Ammon's horn (tissue), 1 donor: ENCODE data around the gene ARHGAP6.
"Not testable (repeated sequence)": the region's sequence is repeated elsewhere in the genome, so short reads cannot be mapped to it uniquely, and the experiment has no call there.

Source experiments
- DNase-seq: peaks from one replicate; pipeline ENCODE4 v3.0.0-alpha.2; 2016; ENCODE audit warnings: low spot score

The ARHGAP6 gene

DNA sequence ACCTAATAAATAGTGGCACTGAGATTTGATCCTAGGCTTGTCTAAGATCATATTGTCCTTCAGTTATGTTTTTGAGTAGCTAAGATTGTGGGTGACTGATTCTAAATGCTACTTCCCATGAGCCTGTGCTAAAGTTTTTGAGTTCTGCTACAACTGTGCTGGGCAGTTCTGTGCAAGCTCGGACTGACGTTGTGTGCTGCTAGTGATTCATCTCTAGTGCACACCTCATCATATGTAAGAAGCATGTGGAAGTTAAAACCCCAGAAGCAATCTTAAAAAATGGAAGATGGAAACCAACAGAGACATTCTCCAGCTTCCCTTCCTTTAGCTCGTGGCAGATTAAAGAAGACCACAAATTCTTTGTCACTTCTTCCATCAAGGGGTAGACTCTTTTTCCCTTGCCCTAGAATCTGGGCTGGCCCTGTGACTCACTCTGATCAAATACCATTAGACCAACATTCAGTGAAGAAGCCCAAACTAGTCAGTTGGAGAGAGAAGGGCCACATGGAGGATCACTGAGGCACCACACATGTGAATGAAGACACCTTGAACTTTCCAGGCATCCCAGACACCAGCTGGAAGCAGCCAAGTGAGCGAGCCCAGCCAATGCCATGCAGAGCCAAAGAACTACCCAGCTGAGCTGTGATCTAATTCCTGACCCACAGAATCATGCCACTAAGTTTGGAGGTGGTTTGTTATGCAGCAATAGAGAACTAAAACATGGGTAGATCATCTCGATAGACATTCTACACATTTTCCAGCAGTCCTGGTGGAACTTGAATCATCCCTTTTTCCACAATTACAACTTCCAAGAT lies 16.8 kb downstream of the ARHGAP6 start:
- no peak for DNase-seq

DNA sequence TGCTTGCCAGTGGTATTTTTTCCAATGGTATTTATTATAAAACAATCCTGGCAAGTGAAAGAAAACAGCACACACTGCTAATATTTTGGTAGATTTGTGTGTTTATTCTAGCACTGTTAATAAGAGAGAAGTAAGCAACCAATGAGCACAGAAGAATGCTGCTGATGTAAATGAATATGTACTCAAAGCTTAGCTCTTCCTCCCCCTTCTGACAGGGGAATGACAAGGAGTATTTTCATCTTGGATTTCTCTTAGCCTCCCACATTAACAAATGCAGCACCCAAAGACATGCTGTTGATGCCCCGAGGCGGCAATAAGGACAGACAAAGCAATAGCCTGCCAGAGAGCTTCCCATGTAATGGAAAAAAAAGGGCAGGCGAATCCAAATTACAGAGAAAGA lies 18.6 kb downstream of the ARHGAP6 start:
- no peak for DNase-seq

DNA sequence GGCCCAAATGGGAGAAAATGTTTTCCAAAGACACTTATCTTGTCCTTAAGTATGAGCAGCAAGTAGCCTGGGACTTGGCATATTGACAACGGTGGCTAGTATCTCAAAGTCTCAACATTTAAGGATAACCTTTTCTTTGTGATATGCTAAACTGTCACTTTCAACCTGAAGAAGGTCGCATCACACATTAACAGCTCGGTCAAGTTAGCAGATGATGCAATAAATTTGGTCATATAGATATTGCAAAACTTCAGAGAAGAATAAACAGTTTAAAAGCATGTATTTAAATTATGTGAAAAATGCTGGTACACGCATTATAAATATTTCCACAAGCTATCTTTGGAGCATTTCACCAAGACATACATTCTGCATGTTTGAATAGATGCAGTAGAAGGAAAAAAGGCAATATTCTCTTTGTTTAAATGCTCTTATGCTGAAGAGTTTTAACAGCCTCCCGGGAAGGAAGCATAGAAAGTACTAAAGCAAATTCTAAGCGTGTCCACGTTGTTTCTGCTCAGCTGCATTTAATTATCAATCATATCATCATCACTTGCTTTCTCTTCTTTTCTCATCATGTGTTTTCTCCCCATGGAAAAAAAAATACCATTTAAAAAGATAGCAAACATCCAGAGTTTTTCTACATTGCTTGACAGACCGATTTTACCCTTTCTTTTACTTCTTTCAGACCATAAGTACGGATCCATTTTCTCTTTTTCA lies 24.2 kb downstream of the ARHGAP6 start:
- DNase-seq = no peak

DNA sequence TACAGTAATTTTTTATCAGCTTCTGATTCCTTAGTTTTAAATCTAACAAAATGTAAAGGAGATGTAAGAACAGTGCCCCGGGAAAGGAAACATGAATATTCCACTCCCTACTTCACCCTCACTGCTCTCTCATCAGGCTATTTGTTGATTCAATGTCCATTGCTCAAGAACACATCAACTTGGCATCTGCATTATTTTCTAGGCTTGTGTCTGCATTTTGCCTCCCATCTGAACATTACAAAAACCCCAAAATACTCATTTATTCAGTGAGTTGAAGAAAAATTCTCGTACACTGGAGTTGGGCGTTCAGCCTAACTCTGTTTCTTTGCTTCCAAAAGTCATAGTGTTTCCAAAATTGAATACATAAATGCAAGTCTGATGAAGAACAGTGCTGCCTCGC lies 25.6 kb downstream of the ARHGAP6 start:
- no peak for DNase-seq

DNA sequence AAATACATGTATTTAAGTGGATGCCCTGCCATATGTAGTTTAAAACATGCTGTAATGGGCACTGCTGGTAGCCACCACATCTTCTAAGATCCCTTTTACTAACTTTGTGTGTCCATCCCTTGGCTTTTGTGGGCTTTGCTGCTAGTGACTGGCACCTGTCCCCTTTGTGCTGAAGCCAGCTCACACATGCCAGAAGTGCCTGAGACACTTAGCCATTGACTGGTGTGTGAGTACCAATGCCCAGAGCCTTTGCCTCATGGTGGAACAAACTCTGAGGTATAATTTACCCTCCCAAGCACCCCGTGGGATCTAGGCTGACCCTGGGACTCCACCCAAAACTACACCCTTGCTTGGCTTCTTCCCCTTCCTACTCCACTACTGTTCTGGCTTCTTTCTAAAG lies 33.0 kb downstream of the ARHGAP6 start:
- DNase-seq = no peak

DNA sequence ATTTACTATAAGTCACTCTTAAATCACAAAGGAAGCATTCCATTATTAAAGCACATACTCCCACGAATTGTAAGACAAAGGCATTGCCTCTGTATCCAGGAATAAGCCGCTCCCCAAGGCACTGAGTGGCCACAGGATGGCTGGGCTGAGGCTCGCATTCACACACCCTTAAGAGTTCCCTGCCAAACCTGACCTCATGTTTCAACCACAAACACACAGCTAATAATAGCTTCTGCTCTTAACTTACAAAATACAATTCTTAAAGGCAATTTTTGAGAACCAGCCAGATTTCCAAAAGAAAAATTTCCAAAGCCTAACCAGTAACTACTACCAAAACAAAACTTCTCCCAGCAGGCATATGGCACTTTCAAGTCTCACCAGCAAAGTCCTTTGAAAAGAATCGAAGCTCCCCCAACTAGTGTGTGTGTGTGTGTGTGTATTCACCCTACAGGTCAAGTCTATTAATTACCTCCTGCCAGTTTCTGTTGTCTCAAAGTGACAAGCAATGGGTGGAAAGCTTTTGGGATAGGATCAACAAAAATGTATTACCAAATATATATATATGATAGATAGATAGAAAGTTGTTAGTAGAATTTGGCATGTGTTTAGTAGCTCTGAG lies 36.0 kb downstream of the ARHGAP6 start:
- DNase-seq = no peak

DNA sequence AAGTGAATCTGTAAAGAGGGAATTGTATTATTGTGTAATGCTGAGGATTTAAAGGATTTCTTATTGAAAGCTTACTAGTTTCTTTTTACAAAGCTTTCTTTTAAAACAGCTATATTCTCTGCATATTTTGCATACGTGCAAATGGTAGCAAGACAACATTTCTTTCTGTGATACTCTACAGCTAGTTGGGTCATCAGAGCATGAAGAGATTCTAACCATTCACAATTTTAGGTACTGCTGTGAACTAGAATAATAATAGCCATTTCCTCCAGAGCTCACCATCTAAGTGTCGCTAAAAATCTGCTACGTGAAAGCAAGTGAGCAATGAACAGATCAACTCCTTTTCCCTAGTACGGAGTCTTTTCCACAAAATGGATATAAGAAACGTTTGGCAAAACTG lies 37.3 kb downstream of the ARHGAP6 start:
- DNase-seq = no peak

DNA sequence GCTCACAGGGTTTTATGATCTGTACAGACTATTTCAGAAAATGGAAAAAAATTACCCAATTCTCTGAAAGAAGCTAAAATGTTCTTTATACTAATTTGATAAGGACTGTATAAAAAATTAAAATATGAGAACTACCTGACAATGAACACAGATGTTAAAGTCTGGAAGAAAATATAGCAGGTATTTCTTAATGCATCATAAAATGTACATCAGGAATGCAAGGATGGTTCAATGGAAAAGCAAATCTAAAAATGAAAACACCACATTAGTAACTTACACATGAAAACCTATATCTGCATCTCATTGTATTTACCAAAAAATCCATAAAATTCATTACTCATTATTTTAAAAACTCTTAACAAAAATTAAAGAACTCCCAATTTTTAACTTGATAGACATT lies 39.4 kb downstream of the ARHGAP6 start:
- DNase-seq = no peak

DNA sequence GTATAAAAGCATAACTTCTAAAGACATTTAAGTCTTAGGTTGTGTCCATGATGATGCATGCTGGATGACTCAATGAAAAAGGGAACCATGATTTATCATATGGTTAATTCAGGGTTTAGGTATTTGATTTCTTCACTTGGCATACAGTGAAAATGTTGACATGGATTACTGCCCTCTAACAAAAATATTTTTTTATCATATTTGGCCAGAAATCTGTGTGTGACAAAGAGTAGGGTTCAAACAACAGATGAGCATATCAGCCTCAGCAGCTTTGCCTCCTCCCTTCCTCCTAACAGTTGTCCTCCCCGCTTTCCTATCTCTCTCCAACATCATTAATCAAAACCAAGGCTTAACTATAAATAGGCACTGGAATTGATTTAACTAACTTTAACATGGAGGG lies 46.3 kb downstream of the ARHGAP6 start:
- no peak for DNase-seq

DNA sequence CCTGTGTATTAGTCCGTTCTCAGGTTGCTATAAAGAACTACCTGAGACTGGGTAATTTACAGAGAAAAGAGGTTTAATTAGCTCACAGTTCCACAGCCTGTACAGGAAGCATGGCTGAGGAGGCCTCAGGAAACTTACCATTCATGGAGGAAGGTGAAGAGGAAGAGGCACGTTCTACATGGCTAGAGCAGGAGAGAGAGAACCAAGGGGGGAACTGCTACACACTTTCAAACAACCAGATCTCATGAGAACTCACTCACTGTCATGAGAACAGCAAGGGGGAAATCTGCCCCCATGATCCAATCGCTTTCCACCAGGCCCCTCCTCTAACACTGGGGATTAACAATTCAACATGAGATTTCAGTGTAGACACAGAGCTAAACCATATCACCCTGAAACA lies 51.5 kb downstream of the ARHGAP6 start:
- DNase-seq = not testable (repeated sequence)

DNA sequence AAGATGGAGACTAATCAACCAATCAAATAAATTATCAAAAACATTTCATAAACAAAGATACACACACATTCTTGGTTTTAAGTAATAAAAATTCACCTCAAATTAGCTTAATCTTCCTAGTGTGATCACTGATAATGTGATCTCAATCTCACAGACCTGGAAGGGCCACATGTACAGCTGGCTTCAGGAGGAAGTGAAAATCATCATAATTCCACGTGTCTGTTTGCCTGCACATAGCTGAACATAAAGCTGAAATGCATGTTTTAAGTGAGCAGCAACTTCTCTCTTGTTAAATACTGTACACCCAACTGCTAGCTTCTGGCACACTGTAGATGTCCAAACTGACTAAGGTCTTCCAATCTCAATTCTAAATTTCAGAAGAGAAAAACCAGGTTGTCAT lies 53.8 kb downstream of the ARHGAP6 start:
- no peak for DNase-seq

DNA sequence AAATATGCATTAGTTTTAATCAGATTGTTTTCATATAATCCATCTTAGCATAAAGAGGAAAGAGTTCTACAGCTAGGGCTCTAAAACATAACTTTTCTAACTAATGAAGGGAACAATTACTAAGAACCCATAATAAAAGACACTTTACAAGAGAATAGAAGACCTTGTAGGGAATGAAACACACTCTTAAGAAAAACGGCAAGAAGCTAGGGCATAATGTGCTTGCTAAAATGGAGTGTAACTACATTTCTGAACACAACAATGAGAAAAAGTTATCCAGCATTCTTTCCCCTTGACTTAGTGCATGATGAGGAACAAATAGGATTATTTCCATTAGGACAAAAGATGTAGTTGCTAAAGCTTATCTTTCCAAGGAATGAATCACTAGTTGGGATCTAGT lies 54.6 kb downstream of the ARHGAP6 start:
- DNase-seq = no peak

DNA sequence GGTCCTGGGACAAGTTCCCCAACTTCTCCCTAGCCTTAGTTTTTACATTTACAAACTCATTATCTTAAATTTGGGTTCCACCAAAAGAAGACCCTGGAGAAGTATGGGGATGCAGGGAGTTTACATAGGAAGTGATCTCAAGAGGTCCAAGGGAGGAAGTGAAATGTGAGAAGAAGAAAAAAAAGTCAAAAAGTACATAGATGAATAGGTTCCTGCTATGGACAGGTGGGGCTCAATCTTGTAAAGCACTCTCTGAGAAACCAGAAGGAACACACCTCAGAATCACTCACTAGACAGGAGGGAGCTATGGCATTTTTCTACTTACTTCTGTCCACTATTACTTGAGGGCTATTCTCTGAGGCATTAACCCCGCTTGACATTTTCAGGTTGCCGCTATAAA lies 56.6 kb downstream of the ARHGAP6 start:
- DNase-seq = no peak

DNA sequence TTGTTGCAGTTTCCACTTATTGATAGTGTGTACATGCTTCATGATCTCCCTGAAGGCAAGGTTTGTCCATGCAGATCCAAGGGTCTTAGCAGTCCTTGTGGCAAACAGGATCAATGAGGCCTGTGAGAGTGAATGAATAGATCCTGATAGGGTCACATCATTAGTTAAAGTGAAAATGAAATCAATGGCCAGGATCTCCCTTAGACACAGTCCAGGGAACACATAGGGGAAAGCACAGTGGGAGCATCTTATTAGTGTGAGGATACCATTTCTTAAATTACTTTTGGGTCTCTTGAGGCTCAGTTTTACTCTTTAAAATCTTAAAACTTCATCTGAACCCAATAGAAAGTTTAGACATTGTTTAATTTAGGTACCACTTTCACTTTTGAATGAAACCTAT lies 59.3 kb downstream of the ARHGAP6 start:
- DNase-seq = no peak

DNA sequence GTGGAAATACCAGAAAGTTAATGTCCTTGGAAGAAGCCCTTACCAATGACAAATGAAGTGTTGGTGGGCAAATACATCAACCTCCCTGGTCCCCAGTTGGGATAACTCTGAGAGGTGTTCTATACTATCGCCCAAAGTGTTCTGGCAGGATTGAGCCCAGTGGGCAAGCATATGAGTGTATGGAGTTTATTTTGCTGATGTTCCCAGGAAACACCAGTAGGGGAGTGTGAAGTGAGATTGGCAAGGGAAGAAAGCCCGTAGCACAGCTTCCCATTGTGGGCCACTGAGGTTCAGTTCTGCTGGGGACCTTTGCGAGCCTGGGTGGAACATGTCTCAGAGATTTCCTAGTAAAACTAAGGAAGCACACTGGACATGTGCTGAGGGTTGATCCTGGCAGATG lies 65.1 kb downstream of the ARHGAP6 start:
- DNase-seq = no peak

DNA sequence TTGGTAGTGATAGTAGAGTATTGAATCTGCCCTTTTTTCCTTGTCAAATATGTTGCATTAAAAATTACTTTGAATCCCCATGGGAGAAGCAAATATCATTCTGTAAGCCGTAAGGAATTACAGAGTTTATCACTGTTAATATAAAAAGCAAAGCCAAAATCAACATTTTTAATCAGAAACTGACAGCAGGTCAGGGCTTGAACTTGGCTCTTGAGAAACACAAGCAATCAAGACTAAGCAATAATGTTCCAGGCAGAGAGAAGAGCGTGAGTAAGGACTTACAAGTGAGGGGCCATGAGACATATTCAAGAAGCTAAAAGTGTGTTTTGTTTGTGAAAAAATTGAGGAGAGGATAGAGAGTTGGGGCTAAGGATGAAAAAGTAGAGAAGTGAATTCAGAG lies 68.2 kb downstream of the ARHGAP6 start:
- DNase-seq = no peak

DNA sequence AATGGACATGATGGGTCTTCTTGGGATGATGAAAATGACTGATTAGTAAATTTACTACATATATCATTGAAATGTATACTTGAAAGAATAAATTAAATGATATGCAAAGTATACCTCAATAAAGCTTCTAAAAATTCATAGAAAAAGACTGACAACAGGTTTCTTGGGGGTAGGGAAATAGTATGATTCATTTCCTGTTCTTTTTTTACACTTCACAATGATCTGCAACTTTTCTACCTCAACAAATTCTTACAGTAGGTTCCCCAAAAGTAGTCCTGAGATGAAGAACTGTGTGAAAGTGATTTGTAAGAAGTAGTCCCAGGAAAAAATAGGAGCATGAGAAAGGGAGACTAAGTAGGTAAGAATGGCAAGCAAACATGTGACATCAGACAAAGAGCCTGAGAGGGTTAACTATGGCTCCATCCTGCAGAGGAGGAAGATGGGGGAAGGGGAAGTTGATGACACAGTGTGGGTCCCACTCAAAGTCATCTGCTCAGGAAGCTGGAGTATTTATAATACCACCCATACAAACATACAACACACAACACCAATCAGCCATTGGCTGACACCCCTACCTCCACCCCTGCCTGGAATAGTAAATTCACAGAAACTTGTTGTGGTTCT lies 73.9 kb downstream of the ARHGAP6 start:
- DNase-seq = no peak

DNA sequence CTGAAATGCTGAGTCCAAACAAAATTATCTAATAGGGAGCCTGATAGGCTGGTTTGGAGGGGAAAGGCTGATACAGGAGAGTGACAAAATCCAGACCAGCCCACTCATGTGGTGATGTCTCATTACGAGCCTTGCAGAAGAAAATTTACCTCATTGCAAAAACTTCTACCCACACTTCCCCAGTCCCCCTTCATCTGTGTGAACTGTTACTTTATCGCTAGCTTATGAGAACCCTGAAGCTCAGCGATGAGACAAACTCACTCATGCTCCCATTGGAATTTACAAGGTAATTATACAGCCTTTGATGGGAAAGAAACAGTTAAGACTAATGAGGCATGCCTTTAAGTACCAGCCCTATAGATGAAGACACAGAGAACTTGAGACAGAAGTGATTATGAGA lies 76.1 kb downstream of the ARHGAP6 start:
- DNase-seq = no peak

DNA sequence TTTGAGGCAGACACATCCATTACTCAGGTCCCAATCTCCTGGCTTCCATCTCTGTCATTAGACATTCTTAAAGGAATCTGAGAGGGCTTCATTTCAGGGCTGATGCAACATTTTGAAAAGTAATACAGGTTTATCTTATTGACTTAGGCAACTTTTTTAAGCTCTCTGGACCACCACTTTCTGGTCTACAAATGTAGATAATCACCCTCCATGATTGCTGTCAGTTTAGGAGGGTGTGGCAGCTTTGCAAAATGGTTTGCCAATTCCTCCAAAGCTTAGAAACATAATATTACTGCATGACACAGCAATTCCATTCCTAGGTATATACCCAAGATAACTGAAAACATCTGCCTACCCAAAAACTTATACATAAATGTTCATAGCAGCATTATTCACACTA lies 77.6 kb downstream of the ARHGAP6 start:
- DNase-seq = no peak

DNA sequence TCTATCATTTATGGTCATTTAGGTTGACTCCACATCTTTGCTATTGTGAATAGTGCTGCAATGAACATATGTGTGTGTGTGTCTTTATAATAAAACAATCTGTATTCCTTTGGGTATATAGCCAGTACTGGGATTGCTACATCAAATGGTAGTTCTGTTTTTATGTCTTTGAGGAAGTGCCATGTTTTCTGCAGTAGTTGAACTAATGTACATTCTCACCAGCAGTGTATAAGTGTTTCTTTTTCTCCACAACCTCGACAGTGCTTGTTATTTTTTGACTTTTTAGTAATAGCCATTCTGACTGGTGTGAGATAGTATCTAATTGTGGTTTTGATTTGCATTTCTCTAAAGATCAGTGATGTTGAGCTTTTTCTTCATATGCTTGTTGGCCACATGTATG lies 80.5 kb downstream of the ARHGAP6 start:
- DNase-seq = no peak

DNA sequence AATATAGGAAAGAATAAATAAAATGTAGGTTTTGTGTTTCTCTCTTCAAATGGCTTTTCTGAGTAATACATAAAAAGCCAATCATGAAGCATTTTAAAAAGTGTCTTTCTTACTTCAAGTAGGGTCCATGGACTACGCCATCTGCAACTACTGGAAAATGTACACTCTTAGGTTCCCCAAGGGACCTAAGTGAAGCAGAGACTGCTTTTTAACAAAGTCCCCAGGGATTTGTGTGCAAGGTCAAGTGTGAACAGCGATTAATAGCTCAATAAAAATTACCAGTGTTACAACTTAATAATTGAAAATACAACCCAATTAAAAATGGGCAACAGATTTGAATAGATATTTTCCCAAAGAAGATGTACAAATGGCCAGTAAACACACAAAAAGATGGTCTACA lies 84.9 kb downstream of the ARHGAP6 start:
- DNase-seq = no peak

DNA sequence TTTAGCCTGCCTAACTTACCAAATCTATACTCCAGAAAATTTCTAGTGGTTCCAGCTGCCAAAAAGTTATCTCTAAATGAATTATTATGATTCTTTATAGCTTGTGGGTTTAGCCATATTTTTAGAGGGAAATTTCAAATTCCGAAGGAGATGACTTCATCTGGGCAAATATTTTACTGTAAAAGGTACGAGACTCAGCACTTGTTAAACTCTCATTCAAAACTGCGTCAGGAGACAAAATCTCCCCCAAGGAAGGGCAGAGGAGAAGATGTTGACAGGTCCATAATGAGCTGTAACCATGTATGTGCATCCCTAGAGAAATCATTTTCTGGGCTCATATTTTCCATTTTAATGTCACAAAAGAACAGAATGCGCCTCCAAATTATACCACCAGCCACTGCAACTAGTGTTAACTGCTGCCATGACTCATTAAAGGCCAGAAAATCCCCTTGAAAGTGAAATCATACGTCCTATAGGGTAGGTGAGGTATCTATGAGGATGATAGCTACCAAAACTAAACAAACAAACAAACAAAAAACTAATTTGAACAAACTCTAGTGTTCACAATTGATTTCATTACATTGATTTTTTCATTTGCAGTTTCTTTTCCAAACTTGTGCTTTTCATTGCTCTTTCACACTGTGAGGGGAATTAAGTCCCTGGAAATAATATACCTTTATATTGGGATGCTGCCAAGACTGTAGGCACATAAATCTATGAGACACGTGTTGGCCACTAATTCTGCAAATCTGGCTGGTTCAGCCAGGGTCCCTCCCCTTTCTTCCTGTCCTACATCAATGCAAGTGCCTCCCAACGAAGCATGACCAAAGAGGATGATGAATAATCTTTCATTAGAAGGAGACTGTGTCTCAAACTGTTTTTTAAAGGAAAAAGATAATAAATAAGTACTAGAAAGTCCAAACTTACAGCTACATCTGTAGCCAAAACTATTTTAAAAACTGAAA lies 85.8 kb downstream of the ARHGAP6 start:
- DNase-seq = no peak
